HG03139 (cell line): ENCODE measurements around the gene PHOX2B.

Source experiments
- ATAC-seq: cut with Tn5 transposase; IDR thresholded peaks from one replicate; pipeline ENCODE4 v1.9.1; 2021; ENCODE audit not compliant: unreplicated experiment

Gene PHOX2B

DNA sequence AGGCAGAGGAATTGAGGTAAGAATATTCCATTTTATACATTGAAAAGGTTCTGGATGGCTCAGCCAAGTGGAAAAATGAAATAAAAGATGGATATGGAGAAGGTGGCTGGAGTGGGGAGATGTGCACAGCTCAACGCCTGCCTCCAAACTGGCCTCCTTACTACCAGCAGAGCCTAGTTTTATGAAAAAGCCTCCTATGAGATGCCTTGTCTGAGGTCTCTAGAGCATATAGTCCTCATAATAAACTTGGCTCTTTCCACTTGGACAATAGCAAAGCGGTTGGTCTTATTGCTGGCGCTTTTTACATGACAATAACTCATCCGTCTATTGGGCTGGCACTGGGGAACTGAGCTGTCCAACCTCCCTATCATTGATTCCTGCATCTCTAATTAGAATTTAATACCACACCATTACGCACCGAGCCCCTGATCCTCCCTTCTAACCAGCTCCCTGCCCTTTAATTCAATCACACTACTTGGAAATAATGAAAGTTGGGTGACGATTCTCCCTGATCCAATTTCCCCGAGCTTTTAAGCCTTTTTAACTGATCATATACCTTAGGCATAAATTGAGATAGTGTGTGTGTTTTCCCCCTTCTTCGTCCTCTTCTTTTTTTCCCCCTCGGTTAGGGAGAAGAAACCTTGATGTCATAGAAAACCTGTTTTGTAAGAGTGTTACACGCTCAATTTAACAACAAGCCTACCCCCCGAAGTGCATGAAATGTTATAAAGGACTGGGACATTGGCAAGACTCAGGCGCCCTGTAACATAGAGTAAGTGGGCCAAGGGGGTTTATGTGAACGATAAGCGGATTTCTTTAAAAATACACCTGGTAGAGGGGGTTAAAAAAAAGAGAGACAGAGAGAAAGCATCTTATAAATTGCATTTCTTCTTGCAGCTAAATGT lies at the start of gene PHOX2B:
PHOX2B (minus strand) TSS at position 155 of the 905 bp plus-strand sequence; CDS start at position 40, 115 bp downstream.
- no peak for ATAC-seq

DNA sequence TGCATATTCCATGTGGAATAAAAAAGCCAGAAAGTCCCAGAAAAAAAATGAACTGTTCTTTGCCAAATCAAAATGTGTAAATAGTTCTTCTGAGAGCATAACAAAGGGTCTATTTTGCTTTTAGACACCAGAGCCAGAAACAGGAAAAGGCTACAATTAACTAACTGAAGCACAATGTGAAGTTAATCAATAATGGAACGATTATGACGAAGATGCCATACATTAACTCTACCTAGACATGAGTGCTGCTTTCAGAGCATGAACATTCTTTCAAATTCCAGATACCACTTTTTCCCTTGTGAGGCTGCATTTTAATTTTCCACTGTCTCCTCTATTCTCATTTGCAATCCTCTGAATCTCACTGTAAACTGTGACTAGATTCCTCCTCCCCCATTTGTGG lies 48.7 kb upstream of the PHOX2B start:
- ATAC-seq = no peak

DNA sequence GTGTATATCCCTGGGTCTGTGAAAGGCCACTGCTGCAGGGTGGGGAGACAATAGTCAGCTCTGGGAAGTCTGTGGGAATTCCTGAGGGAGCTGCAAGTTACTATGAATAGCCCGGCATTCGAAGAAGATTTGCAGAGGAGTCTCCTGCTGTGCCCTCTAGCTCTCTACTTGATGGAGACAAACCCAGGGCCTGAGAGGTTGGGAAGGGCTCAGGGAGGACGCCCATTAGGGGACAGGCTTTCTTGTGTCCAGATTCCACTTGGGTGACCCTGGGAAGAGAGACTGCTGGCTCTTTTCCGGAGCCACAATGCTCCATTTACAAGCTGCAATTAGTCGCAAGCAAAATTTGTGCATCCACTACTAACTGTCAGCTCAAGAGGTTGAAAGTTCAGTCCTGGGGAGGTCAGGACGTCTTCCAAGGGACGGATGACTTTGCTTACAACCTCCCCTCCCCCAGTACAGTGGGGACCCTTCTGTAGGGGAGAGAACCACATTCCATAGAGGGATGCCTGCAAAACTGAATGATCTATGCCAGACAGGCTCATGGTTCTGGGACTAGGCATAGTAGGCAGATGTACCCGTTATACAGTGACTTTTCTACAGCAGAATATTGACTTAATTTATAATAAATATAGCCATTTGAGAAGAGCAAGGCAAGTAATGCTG lies 48.2 kb upstream of the PHOX2B start:
- ATAC-seq = no peak

DNA sequence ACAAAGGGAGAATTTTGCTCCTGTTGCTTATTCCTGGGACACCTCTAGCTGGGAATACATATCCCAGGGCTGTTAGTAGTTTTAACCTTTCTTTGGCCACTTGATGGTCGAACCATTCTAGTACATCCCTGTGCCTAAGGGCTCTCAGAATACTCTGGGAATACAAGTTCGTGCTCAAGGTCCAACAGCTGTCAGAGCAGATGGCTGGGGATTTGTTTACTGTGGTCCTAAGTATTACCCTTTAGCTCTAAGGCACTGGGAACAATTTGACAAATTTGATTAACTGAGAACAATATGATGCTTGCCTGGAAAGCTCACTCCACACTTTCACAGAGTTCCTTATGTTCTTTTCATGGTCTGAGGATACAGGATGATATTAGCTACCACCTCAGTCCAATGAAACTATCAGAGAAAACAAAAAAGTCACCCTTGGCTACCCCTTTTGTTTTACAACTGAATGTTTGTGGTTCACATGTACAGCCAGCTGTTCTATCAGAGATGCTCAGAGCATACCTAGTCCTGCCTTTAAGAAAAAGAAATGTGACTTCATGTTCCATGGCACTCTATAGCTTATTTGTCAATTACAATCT lies 47.4 kb upstream of the PHOX2B start:
- no peak for ATAC-seq

DNA sequence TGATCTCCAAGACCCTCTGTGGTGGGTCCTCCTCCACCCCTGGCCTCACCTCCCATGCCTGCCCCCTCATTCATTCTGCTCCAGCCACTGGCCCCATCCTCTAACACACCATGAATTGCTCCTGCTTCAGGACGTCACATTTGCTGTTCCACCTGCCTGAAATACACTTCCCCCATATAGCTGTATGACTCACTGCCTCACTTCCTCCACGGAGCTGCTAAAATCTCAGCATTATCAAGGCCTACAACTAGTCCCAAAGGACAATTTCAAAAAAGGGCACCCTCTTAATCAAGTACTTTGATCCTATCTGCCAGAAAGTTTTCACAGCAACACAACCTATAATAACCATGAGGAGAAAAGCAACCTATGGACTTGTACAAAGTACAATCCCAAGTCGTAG lies 43.6 kb upstream of the PHOX2B start:
- ATAC-seq = no peak

DNA sequence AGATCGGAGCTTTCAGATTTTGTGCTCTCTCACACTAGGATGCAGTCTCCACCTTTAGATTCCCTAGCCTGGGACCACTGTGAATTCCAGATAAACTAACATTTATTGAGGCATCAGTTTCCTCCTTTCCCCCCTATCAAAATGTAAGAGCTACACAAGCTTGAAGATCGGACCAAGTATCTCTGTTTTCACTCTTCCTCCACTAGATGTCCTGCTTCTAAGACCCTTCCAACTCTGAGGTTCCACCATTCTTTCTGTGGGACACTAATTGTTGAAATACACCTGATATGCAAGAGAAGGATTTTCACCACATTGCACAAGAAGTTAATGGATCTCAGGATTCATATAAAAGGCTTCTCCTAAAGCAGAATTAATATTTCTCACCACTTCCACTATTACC lies 43.0 kb upstream of the PHOX2B start:
- ATAC-seq = no peak

DNA sequence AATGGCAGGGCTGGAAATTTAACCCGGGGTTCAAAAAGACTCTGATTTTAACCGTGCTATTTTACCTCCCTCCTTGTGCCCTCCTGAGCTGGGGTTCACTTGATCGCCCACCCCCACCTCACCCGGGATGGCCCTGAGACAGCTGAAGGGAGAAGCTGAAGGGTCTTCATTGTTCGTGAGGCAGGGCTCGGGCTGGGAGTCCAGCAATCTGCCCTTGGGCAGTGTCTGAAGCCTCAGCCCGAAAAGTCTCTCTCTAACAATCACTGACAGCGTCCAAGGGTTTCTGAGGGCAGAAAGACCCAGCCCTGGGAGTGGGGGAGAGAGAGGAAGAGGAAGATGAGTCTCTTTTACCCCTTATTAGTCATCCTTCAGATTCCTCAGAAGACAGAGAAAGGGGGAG lies 39.4 kb upstream of the PHOX2B start:
- ATAC-seq = no peak

DNA sequence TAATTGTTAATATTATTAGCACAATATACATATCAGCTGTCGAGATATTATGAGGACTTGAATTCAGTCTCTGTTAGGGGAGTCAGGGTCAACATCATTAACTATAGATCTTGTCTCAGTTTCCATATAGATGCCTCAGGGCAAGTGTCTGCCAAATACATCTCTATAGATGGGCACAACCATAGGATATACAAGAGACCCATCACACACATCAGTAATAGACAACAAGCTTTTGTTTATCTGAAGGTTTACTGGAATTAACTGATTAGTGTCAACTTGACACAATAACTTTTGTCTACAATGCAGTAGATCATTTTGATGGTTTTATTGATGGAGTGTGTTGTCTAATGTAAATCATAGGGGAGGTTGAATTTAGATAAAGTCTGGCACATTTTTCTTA lies 37.1 kb upstream of the PHOX2B start:
- ATAC-seq = no peak

DNA sequence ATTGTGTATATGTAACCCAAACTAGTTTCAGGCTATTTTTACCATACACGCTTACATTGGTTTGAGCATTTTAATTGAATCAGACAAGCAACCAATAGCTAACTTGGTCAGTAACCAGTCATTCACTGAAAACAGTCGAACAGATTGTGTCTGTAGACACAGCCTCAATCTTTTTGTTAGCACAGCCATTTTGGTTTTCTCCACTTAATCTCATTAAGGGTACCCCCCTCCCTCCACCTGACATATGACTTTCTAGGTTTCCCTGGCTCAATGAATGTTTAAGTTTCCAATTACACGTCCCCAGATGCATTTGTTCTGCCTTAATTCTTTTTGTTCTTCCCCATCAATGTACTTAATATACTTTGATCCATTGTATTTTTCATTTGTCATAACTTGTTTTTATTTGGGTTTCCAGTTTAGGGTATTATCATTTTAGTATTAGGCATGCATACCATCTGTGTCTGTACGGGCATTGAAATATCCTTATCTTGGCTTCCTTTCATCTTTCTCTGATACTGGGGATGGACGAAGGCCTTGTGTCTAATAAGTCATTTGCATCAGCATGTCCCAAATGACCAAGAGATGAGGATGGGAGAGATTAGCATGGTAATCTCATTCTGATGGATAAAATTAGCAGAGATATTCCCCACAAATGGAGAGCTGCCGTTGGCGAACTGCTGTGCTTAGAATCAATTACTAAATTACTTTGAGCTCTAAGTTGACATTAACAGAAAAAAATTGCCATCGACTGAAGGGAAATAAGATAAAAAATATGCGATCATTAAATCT lies 35.9 kb upstream of the PHOX2B start:
- ATAC-seq = no peak

DNA sequence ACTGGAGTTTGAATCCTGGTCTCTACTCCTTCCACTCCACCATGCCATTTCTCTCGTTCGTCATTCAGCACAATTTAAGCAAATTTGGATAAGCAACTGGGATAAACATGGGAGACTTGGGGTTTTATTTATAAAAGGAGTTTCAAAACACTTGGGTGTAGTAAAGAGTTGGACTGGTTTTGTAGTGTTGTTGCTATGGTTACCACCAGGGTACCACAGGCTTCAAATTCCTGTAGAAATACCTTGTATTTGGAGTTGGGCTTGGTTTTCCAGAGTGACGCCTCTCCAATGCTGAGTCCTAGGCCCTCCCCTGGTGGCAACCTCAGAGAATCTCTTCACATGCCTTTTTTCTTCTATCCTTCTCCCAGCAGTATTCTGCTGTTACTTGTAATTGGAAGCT lies 27.9 kb upstream of the PHOX2B start:
- no peak for ATAC-seq

DNA sequence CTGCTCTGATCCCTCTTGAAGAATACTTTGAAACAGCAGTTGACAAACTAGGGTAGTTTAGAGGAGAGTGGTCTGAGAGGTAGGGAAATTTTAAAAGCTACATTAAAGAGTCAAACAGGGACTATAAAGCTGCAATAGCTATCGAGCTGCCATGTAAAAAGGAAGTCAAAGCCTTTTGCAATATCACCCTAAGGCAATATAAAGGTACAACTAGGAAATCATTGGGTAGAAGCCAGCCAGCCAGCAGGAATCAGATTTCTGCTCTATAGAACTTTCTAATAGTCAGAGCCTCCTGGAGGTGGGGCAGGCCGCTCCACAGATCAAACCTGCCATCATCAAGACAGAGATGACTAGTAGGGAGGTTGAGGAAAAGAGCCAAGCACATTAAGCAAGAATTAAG lies 15.2 kb upstream of the PHOX2B start:
- no peak for ATAC-seq

DNA sequence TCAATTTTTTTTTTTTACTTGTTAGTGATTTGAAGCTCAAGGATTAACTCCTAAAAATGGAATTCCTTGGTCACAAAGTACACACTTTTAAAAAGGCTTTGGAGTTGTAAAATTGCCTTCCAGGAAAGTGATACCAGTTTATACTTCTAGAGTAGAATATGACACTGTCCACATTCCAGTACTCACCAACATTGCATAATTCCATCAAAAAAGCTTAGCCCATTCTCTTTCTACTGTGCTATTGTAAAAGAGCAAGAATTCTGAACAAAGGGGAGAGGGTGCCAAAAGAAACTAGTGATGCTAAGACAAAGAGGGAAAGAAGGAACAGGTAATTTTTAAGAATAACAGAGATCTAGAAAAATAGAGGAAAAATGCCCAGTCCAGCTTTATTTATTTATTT lies 10.4 kb upstream of the PHOX2B start:
- no peak for ATAC-seq

DNA sequence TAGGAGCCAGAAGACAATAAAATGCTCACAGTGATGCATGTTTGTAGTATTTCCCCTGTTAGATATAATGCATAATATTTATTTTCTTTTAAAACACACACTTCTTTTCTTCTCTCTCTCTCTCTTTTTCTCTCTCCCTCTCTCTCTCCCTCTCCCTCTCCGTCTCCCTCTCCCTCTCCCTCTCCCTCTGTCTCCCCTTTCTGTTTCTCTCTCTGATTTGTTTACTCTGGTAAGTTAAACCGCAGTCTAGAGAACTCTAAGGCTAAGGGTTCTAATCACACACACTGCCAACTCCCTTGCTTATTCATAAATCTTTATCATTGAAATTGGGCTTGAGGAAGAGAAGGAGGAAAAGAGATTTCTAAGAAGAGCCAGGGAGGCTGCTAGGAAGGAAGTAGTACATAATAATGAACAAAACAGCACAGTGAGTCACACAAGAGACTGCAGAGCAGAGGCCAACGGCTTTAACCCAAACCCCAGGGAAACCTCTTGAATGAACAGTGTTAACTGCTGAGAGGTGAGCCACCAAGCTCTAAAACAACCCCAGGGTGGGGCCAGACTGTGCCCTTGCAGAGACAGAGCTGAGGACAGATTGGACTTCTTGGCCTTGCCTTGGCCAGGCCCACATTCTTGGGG lies 9.1 kb upstream of the PHOX2B start:
- ATAC-seq = no peak

DNA sequence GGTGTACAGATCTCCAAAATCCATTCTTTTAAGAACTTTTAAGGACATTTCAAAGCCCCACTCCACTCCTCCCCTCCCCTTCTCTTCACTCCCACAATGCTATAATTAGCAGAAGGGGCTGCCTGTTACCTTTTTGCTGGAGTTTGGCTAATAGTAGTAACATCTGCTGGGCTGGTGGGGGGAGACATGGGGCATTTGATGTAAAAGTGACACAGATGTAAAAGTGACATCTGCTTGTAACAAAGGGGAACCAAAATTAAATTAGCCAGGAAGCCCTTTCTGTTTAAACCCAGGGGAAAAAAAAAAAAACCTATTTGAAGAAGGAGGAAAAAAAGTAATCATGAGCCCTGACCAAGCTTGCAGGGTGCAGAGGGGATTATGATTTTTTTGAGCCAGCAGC lies 5.4 kb upstream of the PHOX2B start:
- ATAC-seq = no peak

DNA sequence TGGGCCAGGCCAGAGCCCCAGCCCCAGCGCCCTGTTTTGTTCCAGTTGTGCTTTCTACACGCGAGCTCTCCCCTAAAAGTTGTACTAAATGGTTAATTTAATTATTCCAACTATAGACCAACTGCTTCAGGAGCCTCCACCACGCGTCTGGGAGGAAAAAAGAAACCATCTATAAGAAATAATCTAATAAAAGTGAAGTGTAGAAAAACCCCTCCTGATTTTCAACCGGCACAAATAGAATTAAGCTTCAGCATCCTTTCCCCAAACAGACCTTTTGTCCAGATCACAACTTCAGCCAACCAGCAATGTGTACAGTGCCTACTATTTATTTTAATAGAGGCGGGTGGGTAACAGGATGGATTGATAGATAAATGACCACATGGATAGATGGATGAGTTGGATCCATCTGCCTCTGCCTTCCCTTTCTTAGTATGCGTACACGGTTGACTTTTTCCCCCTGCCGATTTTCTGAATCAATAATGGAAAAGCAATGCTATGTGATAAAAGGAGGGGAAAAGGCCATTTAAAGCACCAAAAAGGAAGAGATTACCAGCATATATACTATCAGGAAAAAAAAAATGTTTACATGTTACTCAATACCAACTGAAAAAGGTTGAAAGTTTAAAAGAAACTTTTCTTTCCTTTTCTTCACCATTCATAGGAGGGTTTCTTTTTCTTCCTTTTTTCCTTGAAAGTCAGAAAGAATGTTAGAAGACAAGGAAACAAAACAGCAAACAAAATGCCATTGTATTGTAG lies 3.7 kb upstream of the PHOX2B start:
- no peak for ATAC-seq

DNA sequence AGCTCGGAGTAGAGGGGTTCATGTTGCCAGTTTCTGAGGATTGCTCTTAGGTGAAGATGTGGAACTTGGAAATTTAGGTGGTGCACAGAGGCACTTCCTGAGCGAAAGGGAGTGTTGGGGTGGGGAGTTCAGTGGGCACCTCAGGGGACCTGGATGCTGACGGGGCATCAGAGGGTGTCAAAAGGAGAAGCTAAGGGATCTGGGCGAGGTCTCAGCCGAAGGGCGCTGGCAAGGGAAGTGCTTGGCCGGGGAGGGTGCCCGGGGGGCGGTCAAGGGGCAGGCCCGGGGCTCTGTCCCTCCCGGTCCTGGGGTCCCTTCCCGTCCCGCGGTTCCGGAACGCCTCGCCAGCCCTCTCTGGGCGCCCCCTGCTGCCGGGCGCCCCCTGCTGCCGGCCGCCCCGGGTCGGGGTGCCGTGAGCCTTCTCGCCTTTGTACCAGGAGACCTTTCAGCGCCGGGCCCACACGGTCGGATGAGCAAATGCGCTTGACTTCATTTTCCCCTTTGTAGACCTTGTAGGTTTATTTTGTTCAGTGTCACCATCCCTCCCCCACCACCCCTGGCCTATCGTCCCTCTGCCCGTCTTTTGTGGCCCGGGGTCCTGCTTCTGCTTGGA lies 3.0 kb upstream of the PHOX2B start:
- no peak for ATAC-seq

DNA sequence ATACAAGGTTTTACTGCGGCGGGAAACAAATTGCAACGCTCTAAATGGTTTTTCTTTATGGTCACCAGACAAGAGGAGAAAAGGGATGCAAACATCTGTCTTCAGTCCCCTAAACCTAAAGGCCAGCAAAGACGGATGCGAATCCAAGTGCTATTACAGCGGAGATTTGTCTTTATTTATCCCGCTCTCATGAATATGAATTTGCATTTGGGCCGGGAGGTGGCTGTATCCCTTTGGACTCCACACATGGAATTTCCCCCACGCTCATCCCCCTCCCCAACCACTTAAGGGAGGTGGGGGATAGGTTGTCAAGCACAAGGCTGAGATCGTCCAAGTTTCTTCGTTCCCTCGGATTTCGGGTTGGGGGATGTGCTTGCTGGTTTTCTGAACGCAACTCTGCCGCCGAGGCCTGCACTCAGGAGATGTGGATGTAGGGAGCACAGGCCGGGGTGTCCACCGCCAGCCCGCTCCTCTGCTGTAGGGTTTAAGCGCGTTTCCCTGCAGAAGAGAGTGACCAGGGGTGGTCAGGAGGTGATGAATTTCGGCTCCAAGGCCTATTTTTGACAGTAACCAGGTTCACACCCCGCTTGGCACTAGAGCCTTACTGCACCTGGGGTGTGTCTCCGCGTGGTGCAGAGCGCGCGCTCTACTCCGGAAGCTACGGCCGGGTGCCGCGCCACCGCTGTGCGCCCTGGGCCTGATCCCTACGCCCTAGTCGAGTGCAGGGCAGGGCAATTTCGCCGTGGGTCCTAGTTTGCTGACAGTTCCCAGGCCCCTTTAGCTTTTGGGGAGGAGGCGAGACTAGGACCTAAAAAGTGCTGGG lies 2.3 kb upstream of the PHOX2B start:
- no peak for ATAC-seq

DNA sequence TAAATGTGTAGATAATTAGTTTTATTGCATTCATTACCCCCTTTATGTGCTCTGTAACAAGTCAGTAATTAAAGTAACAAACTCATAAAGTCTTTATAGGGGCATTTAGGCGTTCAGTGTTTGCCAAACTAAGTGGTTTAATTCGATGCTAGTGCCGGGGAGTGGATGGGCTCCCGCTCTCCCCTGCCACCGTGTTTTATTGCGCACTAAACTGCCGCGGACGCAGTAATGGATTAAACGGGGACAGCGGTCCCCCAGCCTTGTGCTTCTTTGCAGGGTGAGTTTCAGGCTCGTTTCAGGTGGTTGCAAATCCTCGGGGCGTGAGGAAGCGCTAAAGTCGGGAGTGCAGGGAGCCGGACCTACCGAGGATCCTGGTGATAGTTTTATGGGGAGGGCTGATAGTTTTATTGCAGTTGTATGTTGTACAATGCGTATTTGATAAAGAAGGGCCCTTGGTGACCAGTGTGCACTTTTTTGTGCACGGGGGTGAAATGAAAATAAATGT lies 1.6 kb upstream of the PHOX2B start:
- ATAC-seq = no peak

DNA sequence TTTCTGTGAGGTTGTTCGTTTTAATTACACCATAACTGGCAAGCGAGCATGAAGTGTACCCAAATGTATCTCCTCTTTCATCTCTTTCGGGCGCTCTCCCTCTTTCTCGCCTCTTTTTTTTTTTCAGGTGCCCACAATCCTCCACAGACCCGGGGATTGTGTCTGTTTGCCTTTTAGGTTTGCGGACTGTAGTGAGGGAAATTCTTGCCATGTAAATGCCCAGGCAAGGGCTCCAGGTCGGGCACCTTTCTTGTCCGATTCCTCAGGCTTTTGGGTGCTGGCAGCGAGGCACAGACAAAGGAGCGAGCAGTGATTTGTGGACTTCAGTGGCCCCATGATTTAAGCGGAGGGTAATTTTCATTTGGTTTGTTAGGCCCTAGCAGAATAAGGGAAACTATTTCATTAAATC lies 1.1 kb upstream of the PHOX2B start:
- ATAC-seq = no peak
